H1 (cell line): ENCODE results near the gene CELA1. TPM values are rescaled to one million over a fixed set of nuclear protein-coding genes. Genes with fewer than 3 reads are reported as not detected.

ENCODE experiments used
- PHF8 ChIP-seq: fragments of 200-600 bp; sonication (generic); conservative IDR thresholded peaks from 2 replicates; pipeline ENCODE4 v1.7.1; 2012; ENCODE audit warnings: low read depth, mild to moderate bottlenecking, inconsistent platforms, low read length, moderate library complexity
- SAP30 ChIP-seq: fragments of 300-600 bp; sonication (generic); IDR thresholded peaks from 2 replicates; pipeline ENCODE4 v1.7.1; 2012; ENCODE audit warnings: low read length, moderate library complexity, mild to moderate bottlenecking, inconsistent platforms; ENCODE audit not compliant: insufficient read depth, insufficient replicate concordance
- polyA plus RNA-seq, 7 experiments: library from polyadenylated mRNA; depleted of rRNA in 3 of 7; stranded (reverse) in 5 of 7; unstranded in 2 of 7; fragments of >200 nt in 5 of 7; fragments of 200-250 nt in 2 of 7; gene quantifications; 1 replicate in 5 of 7; 2 replicates in 1 of 7; 4 replicates in 1 of 7; pipeline versions ENCODE4 v1.2.1 to v1.2.3, GENCODE V29; 2011 to 2013; ENCODE audit warnings: missing spikeins in 2 of 7, mixed read lengths in 2 of 7
- total RNA-seq: library from RNA; stranded (reverse); fragmentation: NEBNext Ultra II Directional; extraction: Animal tissue kit (Norgen Biotek cat#: 25700); gene quantifications from 2 replicates; pipeline ENCODE4 v1.2.1, GENCODE V29; 2021

Gene CELA1
- total and polyA plus RNA-seq, 2 of the 8 experiments (the other 6 are each of a cell fraction or from before 2014, with no cell fraction given), result 0.09 TPM; not detected in 1

DNA sequence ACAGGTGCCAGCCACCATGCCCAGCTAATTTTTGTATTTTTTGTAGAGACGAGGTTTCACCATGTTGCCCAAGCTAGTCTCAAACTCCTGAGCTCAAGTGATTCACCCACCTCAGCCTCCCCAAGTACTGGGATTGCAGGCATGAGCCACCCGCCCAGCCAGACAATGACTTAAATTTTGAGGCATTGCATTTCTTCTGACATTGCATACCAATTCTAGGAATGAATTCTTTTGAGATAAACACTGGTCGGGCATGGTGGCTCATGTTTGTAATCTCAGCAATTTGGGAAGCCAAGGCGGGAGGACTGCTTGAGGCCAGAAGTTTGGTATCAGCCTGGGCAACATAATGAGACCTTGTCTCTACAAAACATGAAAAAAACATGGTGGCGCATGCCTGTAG lies 2.5 kb upstream of the CELA1 start (continued):
- TF ChIP-seq PHF8, result no peak
- no peak for TF ChIP-seq SAP30
- TF ChIP-seq, all 59 proteins: peak for 0
